CD4-positive, alpha-beta memory T cell (primary cell): ENCODE results near the gene VTI1A. TPM values are rescaled to one million over a fixed set of nuclear protein-coding genes. Genes with fewer than 3 reads are reported as not detected.

Experiments used
- CTCF ChIA-PET: fragments of 350-600 bp; sonication (Branson Sonifier 250); formaldehyde crosslinking; loops from one replicate; lab custom pipeline; 2021; ENCODE audit warnings: inconsistent platforms; ENCODE audit not compliant: partially characterized antibody; lab: Charles Lee
- POLR2A ChIA-PET: fragments of 350-600 bp; sonication (Branson Sonifier 250); formaldehyde crosslinking; loops from one replicate; lab custom pipeline; 2021; ENCODE audit not compliant: partially characterized antibody; lab: Charles Lee
- DNase-seq, 5 donors: peaks; one replicate each; pipeline versions ENCODE4 v3.0.0 to v3.0.0-alpha.2; 2020 to 2022; ENCODE audit warnings: mixed read lengths in 1 of 5
- H3K27ac ChIP-seq: one replicate; pipeline ENCODE4 v1.7.0; 2013; ENCODE audit warnings: low read depth, low read length
- H3K27me3 ChIP-seq: 2 replicates; pipeline ENCODE4 v1.7.0; 2013; ENCODE audit warnings: mild to moderate bottlenecking, low read length, moderate library complexity; ENCODE audit not compliant: insufficient read depth
- H3K36me3 ChIP-seq: 2 replicates; pipeline ENCODE4 v1.7.0; 2013; ENCODE audit warnings: mild to moderate bottlenecking, low read length, moderate library complexity; ENCODE audit not compliant: insufficient read depth
- H3K4me1 ChIP-seq: 2 replicates; pipeline ENCODE4 v1.7.0; 2013; ENCODE audit warnings: mild to moderate bottlenecking, low read length, moderate library complexity; ENCODE audit not compliant: insufficient read depth
- H3K4me3 ChIP-seq, 2 donors: one replicate each; pipeline ENCODE4 v1.7.0; 2013; ENCODE audit warnings: low read length in 2 of 2, mild to moderate bottlenecking in 1 of 2
- H3K9me3 ChIP-seq, 2 donors: one replicate each; pipeline ENCODE4 v1.7.0; 2013; ENCODE audit warnings: low read length in 2 of 2, control low read depth in 1 of 2; ENCODE audit not compliant: control insufficient read depth in 1 of 2
- H3K27ac Mint-ChIP-seq, 7 donors: one replicate each; pipeline ENCODE4 v1.8.0; 2020 to 2021; ENCODE audit warnings: mixed read lengths in 7 of 7, mild to moderate bottlenecking in 6 of 7, inconsistent platforms in 3 of 7, moderate library complexity in 3 of 7
- H3K27me3 Mint-ChIP-seq, 2 donors: one replicate each; pipeline ENCODE4 v1.8.0; 2020 to 2021; ENCODE audit warnings: mixed read lengths in 2 of 2
- H3K36me3 Mint-ChIP-seq, 2 donors: one replicate each; pipeline ENCODE4 v1.8.0; 2020 to 2021; ENCODE audit warnings: mixed read lengths in 2 of 2, inconsistent platforms in 1 of 2, mild to moderate bottlenecking in 1 of 2
- H3K4me1 Mint-ChIP-seq, 4 donors: one replicate each; pipeline ENCODE4 v1.8.0; 2020 to 2021; ENCODE audit warnings: mixed read lengths in 4 of 4, mild to moderate bottlenecking in 1 of 4
- H3K4me3 Mint-ChIP-seq, 8 donors: one replicate each; pipeline ENCODE4 v1.8.0; 2020 to 2021; ENCODE audit warnings: mixed read lengths in 8 of 8, mild to moderate bottlenecking in 7 of 8, moderate library complexity in 6 of 8, inconsistent platforms in 3 of 8
- H3K9me3 Mint-ChIP-seq, 8 donors: one replicate each; pipeline ENCODE4 v1.8.0; 2020 to 2021; ENCODE audit warnings: mixed read lengths in 8 of 8, mild to moderate bottlenecking in 5 of 8, inconsistent platforms in 3 of 8, moderate library complexity in 1 of 8
- intact Hi-C: fragments of 100-400 bp; cut with micrococcal nuclease; formaldehyde crosslinking; loops from one replicate; pipeline ENCODE4 v1.15.1; 2023
- polyA plus RNA-seq, 2 donors: library from polyadenylated mRNA; unstranded; fragments of 300-500 nt; fragmentation: Illumina TruSeq; gene quantifications; one replicate each; pipeline ENCODE4 v1.2.3, GENCODE V29; 2021
- total RNA-seq, 2 experiments: library from RNA; stranded (reverse); gene quantifications; one replicate each; pipeline ENCODE4 v1.2.3, GENCODE V29; 2021

The VTI1A gene
- total and polyA plus RNA-seq, 4 experiments from 2014 or later, result 24.4 to 48.5 (median 40.0) TPM

GRCh38 chr10:112510384-112510783 is 63.4 kb downstream of the VTI1A start:
- H3K36me3 Mint-ChIP-seq, result peaks cover 5 to 14% of the 10 kb centered on the region in 2 donors
- H3K27me3 Mint-ChIP-seq, result no peaks in the 10 kb centered on the region
- H3K4me3 ChIP-seq, result no peak overlapping the region
- POLR2A ChIA-PET, result no interaction called here
- no peaks in the 10 kb centered on the region for H3K9me3 ChIP-seq
- H3K4me1 Mint-ChIP-seq, result peaks cover 16 to 24% (median 21%) of the 10 kb centered on the region in 4 donors
- no peaks in the 10 kb centered on the region for H3K27me3 ChIP-seq
- H3K36me3 ChIP-seq, result no peaks in the 10 kb centered on the region
- CTCF ChIA-PET, result no interaction called here
- no peak for DNase-seq
- intact Hi-C loops, result no loop called here
- H3K4me3 Mint-ChIP-seq, result no peak overlapping the region
- no peak overlapping the region for H3K27ac ChIP-seq
- no peaks in the 10 kb centered on the region for H3K4me1 ChIP-seq
- no peak overlapping the region for H3K27ac Mint-ChIP-seq
- H3K9me3 Mint-ChIP-seq, result no peaks in the 10 kb centered on the region

- no peak overlapping the region for H3K27ac Mint-ChIP-seq
- intact Hi-C loops, result no loop called here
- Histone ChIP-seq H3K9me3 (no peaks in the 10 kb centered on the region), H3K4me1 (no peaks in the 10 kb centered on the region), H3K36me3 (no peaks in the 10 kb centered on the region), H3K4me3 (no peak overlapping the region), H3K27me3 (no peaks in the 10 kb centered on the region), H3K27ac (no peak overlapping the region)
- no peaks in the 10 kb centered on the region for H3K27me3 Mint-ChIP-seq
- DNase-seq, result no peak
- H3K4me1 Mint-ChIP-seq, result peaks cover 15 to 27% (median 20%) of the 10 kb centered on the region in 4 donors
- CTCF ChIA-PET, result no interaction called here
- POLR2A ChIA-PET, result no interaction called here
- no peaks in the 10 kb centered on the region for H3K9me3 Mint-ChIP-seq
- no peak overlapping the region for H3K4me3 Mint-ChIP-seq
- peaks cover 5 to 14% of the 10 kb centered on the region in 2 donors for H3K36me3 Mint-ChIP-seq
These were observed 65.3 kb downstream of the VTI1A start for GRCh38 chr10:112512294-112512693.

GRCh38 chr10:112515126-112515525 is 68.1 kb downstream of the VTI1A start:
- no peak for DNase-seq
- CTCF ChIA-PET, result no interaction called here
- H3K27me3 Mint-ChIP-seq, result no peaks in the 10 kb centered on the region
- Histone ChIP-seq H3K4me1 (no peaks in the 10 kb centered on the region), H3K27ac (no peak overlapping the region), H3K9me3 (no peaks in the 10 kb centered on the region), H3K36me3 (no peaks in the 10 kb centered on the region), H3K27me3 (no peaks in the 10 kb centered on the region), H3K4me3 (no peak overlapping the region)
- H3K27ac Mint-ChIP-seq, result no peak overlapping the region
- H3K4me3 Mint-ChIP-seq, result no peak overlapping the region
- H3K36me3 Mint-ChIP-seq, result peaks cover 0 to 7% of the 10 kb centered on the region in 2 donors
- H3K9me3 Mint-ChIP-seq, result no peaks in the 10 kb centered on the region
- POLR2A ChIA-PET, result no interaction called here
- intact Hi-C loops, result no loop called here
- H3K4me1 Mint-ChIP-seq, result peaks cover 7 to 22% (median 16%) of the 10 kb centered on the region in 4 donors

- no peak for DNase-seq
- POLR2A ChIA-PET, result no interaction called here
- H3K4me1 Mint-ChIP-seq, result peaks cover 5 to 23% (median 16%) of the 10 kb centered on the region in 4 donors
- Histone ChIP-seq H3K27me3 (no peaks in the 10 kb centered on the region), H3K4me3 (no peak overlapping the region), H3K9me3 (no peaks in the 10 kb centered on the region), H3K27ac (no peak overlapping the region), H3K4me1 (no peaks in the 10 kb centered on the region), H3K36me3 (no peaks in the 10 kb centered on the region)
- no peak overlapping the region for H3K27ac Mint-ChIP-seq
- H3K9me3 Mint-ChIP-seq, result no peaks in the 10 kb centered on the region
- no peak overlapping the region for H3K4me3 Mint-ChIP-seq
- peaks cover 0 to 6% of the 10 kb centered on the region in 2 donors for H3K36me3 Mint-ChIP-seq
- no peaks in the 10 kb centered on the region for H3K27me3 Mint-ChIP-seq
- CTCF ChIA-PET, result no interaction called here
- intact Hi-C loops, result no loop called here
These were observed 68.8 kb downstream of the VTI1A start for GRCh38 chr10:112515852-112516251.

- Histone ChIP-seq H3K27me3 (no peaks in the 10 kb centered on the region), H3K36me3 (no peaks in the 10 kb centered on the region), H3K27ac (no peak overlapping the region), H3K4me1 (no peaks in the 10 kb centered on the region), H3K9me3 (no peaks in the 10 kb centered on the region), H3K4me3 (no peak overlapping the region)
- H3K9me3 Mint-ChIP-seq, result no peaks in the 10 kb centered on the region
- DNase-seq, result no peak
- ChIA-PET POLR2A (no interaction called here), CTCF (no interaction called here)
- no peaks in the 10 kb centered on the region for H3K27me3 Mint-ChIP-seq
- H3K4me1 Mint-ChIP-seq, result peaks cover 5 to 17% (median 12%) of the 10 kb centered on the region in 4 donors
- no peak overlapping the region for H3K27ac Mint-ChIP-seq
- H3K36me3 Mint-ChIP-seq, result no peaks in the 10 kb centered on the region
- intact Hi-C loops, result no loop called here
- no peak overlapping the region for H3K4me3 Mint-ChIP-seq
These were observed 70.4 kb downstream of the VTI1A start for GRCh38 chr10:112517451-112517862.

- Histone ChIP-seq H3K4me1 (no peaks in the 10 kb centered on the region), H3K9me3 (no peaks in the 10 kb centered on the region), H3K36me3 (no peaks in the 10 kb centered on the region), H3K27ac (no peak overlapping the region), H3K27me3 (no peaks in the 10 kb centered on the region), H3K4me3 (no peak overlapping the region)
- POLR2A ChIA-PET, result no interaction called here
- no peaks in the 10 kb centered on the region for H3K27me3 Mint-ChIP-seq
- H3K4me1 Mint-ChIP-seq, result peaks cover 5 to 14% (median 12%) of the 10 kb centered on the region in 4 donors
- intact Hi-C loops, result no loop called here
- CTCF ChIA-PET, result interaction anchor here (0.6 kb wide), 1 partner anchor 47 kb away, joined by 3 read pairs; no protein-coding TSS in a partner anchor
- no peaks in the 10 kb centered on the region for H3K9me3 Mint-ChIP-seq
- no peak overlapping the region for H3K4me3 Mint-ChIP-seq
- no peaks in the 10 kb centered on the region for H3K36me3 Mint-ChIP-seq
- H3K27ac Mint-ChIP-seq, result no peak overlapping the region
- no peak for DNase-seq
These were observed 72.2 kb downstream of the VTI1A start for GRCh38 chr10:112519133-112519761.

- H3K36me3 Mint-ChIP-seq, result peaks cover 0 to 1% of the 10 kb centered on the region in 2 donors
- Histone ChIP-seq H3K27me3 (no peaks in the 10 kb centered on the region), H3K36me3 (no peaks in the 10 kb centered on the region), H3K4me1 (no peaks in the 10 kb centered on the region), H3K27ac (no peak overlapping the region), H3K9me3 (no peaks in the 10 kb centered on the region), H3K4me3 (no peak overlapping the region)
- no peak for DNase-seq
- intact Hi-C loops, result no loop called here
- POLR2A ChIA-PET, result no interaction called here
- no peak overlapping the region for H3K4me3 Mint-ChIP-seq
- H3K4me1 Mint-ChIP-seq, result peaks cover 5 to 18% (median 12%) of the 10 kb centered on the region in 4 donors
- no peaks in the 10 kb centered on the region for H3K27me3 Mint-ChIP-seq
- CTCF ChIA-PET, result interaction anchor here (0.6 kb wide), 1 partner anchor 467 kb away, joined by 3 read pairs; no protein-coding TSS in a partner anchor
- H3K27ac Mint-ChIP-seq, result no peak overlapping the region
- H3K9me3 Mint-ChIP-seq, result no peaks in the 10 kb centered on the region
These were observed 73.9 kb downstream of the VTI1A start for GRCh38 chr10:112520914-112521313.
